Activated T-helper 1 cell treated with anti-CD3 and anti-CD28 coated beads, Interleukin-12 subunit alpha, Interleukin-12 subunit beta, Interleukin-2, Interleukin-4 antibody, amounts not matched to agents 30 ng/mL and 10 ng/mL and 1 ng/mL, durations not matched to agents 14 hours and 24 hours and 36 hours (primary cell): ENCODE results near the gene MRM3. TPM values are rescaled to one million over a fixed set of nuclear protein-coding genes. Genes with fewer than 3 reads are reported as not detected.
"Not testable (repeated sequence)": the region's sequence is repeated elsewhere in the genome, so short reads cannot be mapped to it uniquely, and the experiment has no call there.

Experiments
- DNase-seq: peaks from one replicate; pipeline ENCODE4 v3.0.0; 2021; ENCODE audit warnings: low spot score
- H3K27ac Mint-ChIP-seq: one replicate; pipeline ENCODE4 v1.8.0; 2021; ENCODE audit warnings: mild to moderate bottlenecking, mixed read lengths
- H3K27me3 Mint-ChIP-seq: one replicate; pipeline ENCODE4 v1.8.0; 2022; ENCODE audit warnings: mild to moderate bottlenecking, moderate library complexity, mixed read lengths; ENCODE audit not compliant: insufficient read depth
- H3K36me3 Mint-ChIP-seq: one replicate; pipeline ENCODE4 v1.8.0; 2021; ENCODE audit warnings: low read depth, mixed read lengths
- H3K4me1 Mint-ChIP-seq: one replicate; pipeline ENCODE4 v1.8.0; 2021; ENCODE audit warnings: low read depth, mixed read lengths
- H3K4me3 Mint-ChIP-seq: one replicate; pipeline ENCODE4 v1.8.0; 2021; ENCODE audit warnings: mild to moderate bottlenecking, moderate library complexity, mixed read lengths
- H3K9me3 Mint-ChIP-seq: one replicate; pipeline ENCODE4 v1.8.0; 2021; ENCODE audit warnings: mixed read lengths
- intact Hi-C: fragments of 100-400 bp; cut with micrococcal nuclease; formaldehyde crosslinking; loops from one replicate; pipeline ENCODE4 v1.15.1; 2024
- total RNA-seq: library from RNA; stranded (reverse); gene quantifications from 2 replicates; pipeline ENCODE4 v1.2.3, GENCODE V29; 2022

Gene MRM3
- total RNA-seq, 1 donor from 2014 or later, result 32.0 TPM

DNA sequence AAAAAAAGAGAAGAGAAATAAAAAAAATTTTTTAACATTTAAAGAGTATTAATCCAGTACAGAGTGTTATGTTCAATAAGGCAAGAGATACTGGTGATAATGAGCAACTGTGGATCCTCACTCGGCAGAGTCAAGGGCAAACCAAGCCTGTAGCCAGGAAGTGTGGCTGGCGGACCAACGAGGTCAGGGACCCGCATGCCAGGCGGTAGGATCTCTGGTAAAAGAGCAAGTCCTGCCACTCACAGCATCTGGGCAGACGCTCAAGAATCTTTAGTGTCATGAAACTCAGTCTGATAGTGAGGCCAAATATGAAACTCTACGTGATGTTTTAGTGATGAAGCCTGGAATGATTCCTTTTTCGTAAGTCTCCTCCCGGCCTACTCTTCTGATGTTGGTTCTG lies 21.8 kb upstream of the MRM3 start:
- H3K4me3 Mint-ChIP-seq, result no peak overlapping the region
- no peaks in the 10 kb centered on the region for H3K4me1 Mint-ChIP-seq
- no peaks in the 10 kb centered on the region for H3K9me3 Mint-ChIP-seq
- intact Hi-C loops, result no loop called here
- peaks cover 43% of the 10 kb centered on the region for H3K36me3 Mint-ChIP-seq
- no peak overlapping the region for H3K27ac Mint-ChIP-seq
- DNase-seq, result no peak
- no peaks in the 10 kb centered on the region for H3K27me3 Mint-ChIP-seq

DNA sequence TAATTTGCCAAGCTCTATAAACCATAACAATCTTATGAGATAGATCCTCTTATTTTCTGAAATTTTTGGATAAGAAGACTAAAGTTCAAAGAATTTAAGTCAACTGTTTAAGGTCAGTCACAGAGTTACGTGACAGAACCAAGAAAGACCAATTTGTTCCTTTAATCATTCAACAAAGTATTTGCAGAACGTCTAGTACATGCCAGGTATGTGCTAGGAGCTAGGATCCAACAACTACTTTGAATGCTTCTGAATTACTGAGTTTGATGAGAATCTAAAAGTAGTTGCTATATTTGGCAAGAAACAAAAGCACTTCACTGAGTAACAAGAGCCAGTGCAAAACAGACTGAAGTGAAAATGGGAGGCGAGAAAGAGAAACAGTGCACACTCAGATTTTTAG lies 15.1 kb upstream of the MRM3 start:
- Mint-ChIP-seq H3K9me3 (no peaks in the 10 kb centered on the region), H3K36me3 (peaks cover 44% of the 10 kb centered on the region), H3K27me3 (no peaks in the 10 kb centered on the region), H3K27ac (peak overlapping the region; percentile 15), H3K4me1 (no peaks in the 10 kb centered on the region), H3K4me3 (no peak overlapping the region)
- DNase-seq, result no peak
- intact Hi-C loops, result no loop called here

DNA sequence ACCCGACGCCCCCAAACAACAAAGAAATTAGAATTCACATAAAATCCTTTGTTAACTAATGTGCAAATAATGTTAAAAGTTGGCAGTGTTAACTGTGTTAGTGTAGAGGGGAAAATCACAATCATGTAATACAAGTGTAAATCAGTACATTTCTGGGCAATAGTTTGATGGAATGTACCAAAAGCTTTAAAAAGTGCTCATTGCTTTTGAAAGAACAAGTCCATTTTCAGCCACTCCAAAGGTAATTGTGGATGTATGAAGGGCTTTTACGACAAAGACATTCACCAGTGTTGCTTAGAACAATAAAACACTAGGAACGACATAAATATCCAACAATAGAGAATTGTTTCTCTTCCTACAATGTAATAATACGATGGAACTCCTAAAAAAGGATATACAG lies 9.1 kb upstream of the MRM3 start:
- no peak for DNase-seq
- Mint-ChIP-seq H3K36me3 (peaks cover 70% of the 10 kb centered on the region), H3K9me3 (no peaks in the 10 kb centered on the region), H3K27ac (peak overlapping the region; percentile 40), H3K27me3 (no peaks in the 10 kb centered on the region), H3K4me3 (no peak overlapping the region), H3K4me1 (peaks cover 25% of the 10 kb centered on the region)
- intact Hi-C loops, result loop anchor here (1.0 to 2.0 kb wide), 2 partner anchors 9 to 20 kb away; partner anchors contain the start of genes GEMIN4, GLOD4 and MRM3

- H3K27ac Mint-ChIP-seq, result peak overlapping the region; percentile 92
- peaks cover 25% of the 10 kb centered on the region for H3K4me1 Mint-ChIP-seq
- H3K4me3 Mint-ChIP-seq, result peak overlapping the region; percentile 52
- H3K27me3 Mint-ChIP-seq, result no peaks in the 10 kb centered on the region
- DNase-seq, result no peak
- H3K36me3 Mint-ChIP-seq, result peaks cover 72% of the 10 kb centered on the region
- intact Hi-C loops, result loop anchor here (1.0 to 2.0 kb wide), 2 partner anchors 9 to 21 kb away; partner anchors contain the start of genes GEMIN4, GLOD4 and MRM3
- no peaks in the 10 kb centered on the region for H3K9me3 Mint-ChIP-seq
Observed at GRCh38 chr17:773467-774312, 8.5 kb upstream of the MRM3 start.

DNA sequence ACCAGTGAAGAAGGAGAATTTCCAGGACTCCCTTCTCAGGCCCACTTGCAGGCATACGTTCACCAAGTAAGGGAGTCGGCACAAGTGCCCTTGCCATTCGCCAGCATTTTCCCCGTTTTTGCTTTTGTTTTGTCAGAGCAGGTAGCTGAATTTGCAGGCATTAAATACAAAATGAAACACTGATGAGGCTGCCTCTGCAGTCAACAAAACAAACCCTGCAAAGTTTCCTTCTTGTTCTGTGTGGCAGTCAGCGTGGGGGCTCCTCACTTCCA lies 7.9 kb upstream of the MRM3 start:
- H3K27ac Mint-ChIP-seq, result peak overlapping the region; percentile 92
- H3K4me1 Mint-ChIP-seq, result peaks cover 25% of the 10 kb centered on the region
- intact Hi-C loops, result no loop called here
- no peaks in the 10 kb centered on the region for H3K9me3 Mint-ChIP-seq
- no peaks in the 10 kb centered on the region for H3K27me3 Mint-ChIP-seq
- peak overlapping the region; percentile 52 for H3K4me3 Mint-ChIP-seq
- no peak for DNase-seq
- peaks cover 71% of the 10 kb centered on the region for H3K36me3 Mint-ChIP-seq

DNA sequence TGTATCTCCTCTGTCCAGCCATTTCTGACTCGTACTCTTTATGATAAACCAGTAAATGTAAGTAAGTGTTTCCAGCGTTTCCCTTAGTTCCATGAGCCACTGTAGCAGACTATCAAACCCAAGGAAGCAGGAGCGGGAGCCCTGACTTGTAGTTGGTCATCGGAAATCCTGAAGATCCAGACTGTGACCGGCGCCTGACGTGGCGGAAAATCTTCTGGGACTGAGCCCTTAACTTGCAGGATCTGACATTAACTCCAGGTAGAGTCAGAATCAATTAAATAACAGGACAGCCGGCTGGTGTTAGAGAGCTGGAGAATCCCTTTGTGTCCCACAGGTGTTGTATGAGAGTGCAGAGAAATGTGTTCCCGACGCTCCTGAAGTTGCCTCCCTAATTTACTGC lies 4.1 kb upstream of the MRM3 start:
- Mint-ChIP-seq H3K27me3 (no peaks in the 10 kb centered on the region), H3K27ac (no peak overlapping the region), H3K36me3 (peaks cover 50% of the 10 kb centered on the region), H3K4me1 (peaks cover 39% of the 10 kb centered on the region), H3K9me3 (no peaks in the 10 kb centered on the region), H3K4me3 (no peak overlapping the region)
- no peak for DNase-seq
- intact Hi-C loops, result no loop called here

DNA sequence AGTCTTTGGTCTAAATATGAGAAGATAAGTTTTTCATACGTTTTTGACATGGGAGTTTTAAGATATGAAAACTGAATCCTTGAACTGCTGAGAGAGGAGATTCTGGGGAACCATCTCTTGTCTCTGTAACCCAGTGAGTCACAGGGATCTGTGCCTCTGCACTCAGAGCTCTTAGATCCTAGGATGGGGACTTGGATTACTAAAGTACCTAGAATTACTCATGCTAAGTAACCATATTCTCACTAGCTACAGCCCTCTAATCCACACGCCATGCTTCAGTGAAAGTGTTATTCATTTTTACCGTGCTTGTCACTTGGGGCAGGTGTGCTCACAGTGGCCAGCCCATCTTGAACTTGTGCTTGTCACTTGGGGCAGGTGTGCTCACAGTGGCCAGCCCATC lies 2.0 kb downstream of the MRM3 start:
- no peak for DNase-seq
- H3K9me3 Mint-ChIP-seq, result no peaks in the 10 kb centered on the region

GRCh38 chr17:785901-786300 lies 3.7 kb downstream of the MRM3 start:
- H3K27me3 Mint-ChIP-seq, H3K27ac Mint-ChIP-seq, H3K9me3 Mint-ChIP-seq, DNase-seq, intact Hi-C loops, H3K4me3 Mint-ChIP-seq: not testable (repeated sequence)
- Mint-ChIP-seq H3K36me3 (peaks cover 18% of the 10 kb centered on the region), H3K4me1 (peaks cover 32% of the 10 kb centered on the region)

More for the DNA sequence above, 2.0 kb downstream of the MRM3 start:
- intact Hi-C loops, result loop anchor here (5.0 kb wide), 1 partner anchor 72 kb away; the partner anchor contains the start of gene VPS53
- Mint-ChIP-seq H3K27ac (no peak overlapping the region), H3K4me3 (peak overlapping the region; percentile 97), H3K4me1 (peaks cover 37% of the 10 kb centered on the region), H3K27me3 (no peaks in the 10 kb centered on the region), H3K36me3 (peaks cover 19% of the 10 kb centered on the region)

- intact Hi-C loops, result no loop called here
- no peak for DNase-seq
- no peaks in the 10 kb centered on the region for H3K27me3 Mint-ChIP-seq
- peaks cover 24% of the 10 kb centered on the region for H3K4me1 Mint-ChIP-seq
- H3K9me3 Mint-ChIP-seq, result no peaks in the 10 kb centered on the region
- H3K4me3 Mint-ChIP-seq, result no peak overlapping the region
- no peak overlapping the region for H3K27ac Mint-ChIP-seq
- peaks cover 24% of the 10 kb centered on the region for H3K36me3 Mint-ChIP-seq
Observed at GRCh38 chr17:787641-788221, 5.6 kb downstream of the MRM3 start.

DNA sequence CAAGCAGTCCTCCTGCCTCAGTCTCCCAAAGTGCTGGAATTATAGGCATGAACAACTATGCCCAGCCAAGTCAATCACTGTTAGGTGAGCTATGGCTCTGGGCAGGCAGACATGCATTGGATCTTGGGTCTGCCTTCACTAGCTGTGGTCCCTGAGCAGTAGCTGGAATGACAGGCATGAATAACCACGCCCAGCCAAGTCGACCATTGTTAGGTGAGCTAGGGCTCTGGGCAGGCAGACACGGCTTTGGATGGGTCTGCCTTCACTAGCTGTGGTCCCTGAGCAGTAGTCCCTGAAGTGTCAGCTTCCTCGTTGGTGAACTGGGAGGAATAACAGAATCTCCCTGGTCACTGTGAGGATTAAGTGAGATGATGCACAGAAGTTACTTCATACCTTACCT lies 6.4 kb downstream of the MRM3 start:
- intact Hi-C loops, result no loop called here
- no peak overlapping the region for H3K27ac Mint-ChIP-seq
- DNase-seq, result no peak
- no peak overlapping the region for H3K4me3 Mint-ChIP-seq
- H3K4me1 Mint-ChIP-seq, result peaks cover 16% of the 10 kb centered on the region
- no peaks in the 10 kb centered on the region for H3K27me3 Mint-ChIP-seq
- H3K36me3 Mint-ChIP-seq, result peaks cover 27% of the 10 kb centered on the region
- no peaks in the 10 kb centered on the region for H3K9me3 Mint-ChIP-seq

DNA sequence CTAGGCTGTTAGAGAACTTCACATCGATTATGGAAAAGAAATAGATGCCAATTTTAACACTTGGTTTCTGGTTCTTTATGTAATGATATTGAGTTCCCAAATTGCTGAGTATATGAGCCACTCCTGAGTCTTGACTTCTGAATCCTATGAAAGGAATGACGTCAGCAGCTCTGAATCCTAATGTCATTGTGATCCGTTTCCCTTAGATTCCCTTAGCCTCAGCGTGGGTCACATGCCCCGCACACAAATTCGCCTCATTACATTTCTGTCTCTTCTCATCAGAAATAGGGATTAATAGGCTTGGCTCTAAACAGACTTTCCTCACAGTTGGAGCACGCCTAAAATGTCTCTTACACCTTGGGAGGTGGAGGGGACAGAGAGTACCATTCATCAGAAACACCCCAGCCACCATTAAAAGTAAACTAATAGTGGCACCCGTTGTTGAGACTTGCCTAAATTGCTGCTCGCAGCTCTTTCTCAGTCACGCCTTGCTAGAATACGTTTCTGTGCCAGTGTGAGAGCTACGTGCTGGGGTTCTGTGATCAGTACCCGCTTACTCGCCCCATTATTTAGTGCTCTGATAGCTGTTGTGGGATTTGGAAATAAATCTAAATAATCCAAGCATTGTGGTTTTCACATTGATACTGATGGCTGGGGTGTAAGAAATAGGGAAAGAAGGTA lies 7.1 kb downstream of the MRM3 start:
- intact Hi-C loops, result no loop called here
- DNase-seq, result no peak
- H3K27me3 Mint-ChIP-seq, result no peaks in the 10 kb centered on the region
- H3K9me3 Mint-ChIP-seq, result no peaks in the 10 kb centered on the region
- peaks cover 8% of the 10 kb centered on the region for H3K4me1 Mint-ChIP-seq
- no peak overlapping the region for H3K4me3 Mint-ChIP-seq
- H3K27ac Mint-ChIP-seq, result no peak overlapping the region
- H3K36me3 Mint-ChIP-seq, result peaks cover 24% of the 10 kb centered on the region

DNA sequence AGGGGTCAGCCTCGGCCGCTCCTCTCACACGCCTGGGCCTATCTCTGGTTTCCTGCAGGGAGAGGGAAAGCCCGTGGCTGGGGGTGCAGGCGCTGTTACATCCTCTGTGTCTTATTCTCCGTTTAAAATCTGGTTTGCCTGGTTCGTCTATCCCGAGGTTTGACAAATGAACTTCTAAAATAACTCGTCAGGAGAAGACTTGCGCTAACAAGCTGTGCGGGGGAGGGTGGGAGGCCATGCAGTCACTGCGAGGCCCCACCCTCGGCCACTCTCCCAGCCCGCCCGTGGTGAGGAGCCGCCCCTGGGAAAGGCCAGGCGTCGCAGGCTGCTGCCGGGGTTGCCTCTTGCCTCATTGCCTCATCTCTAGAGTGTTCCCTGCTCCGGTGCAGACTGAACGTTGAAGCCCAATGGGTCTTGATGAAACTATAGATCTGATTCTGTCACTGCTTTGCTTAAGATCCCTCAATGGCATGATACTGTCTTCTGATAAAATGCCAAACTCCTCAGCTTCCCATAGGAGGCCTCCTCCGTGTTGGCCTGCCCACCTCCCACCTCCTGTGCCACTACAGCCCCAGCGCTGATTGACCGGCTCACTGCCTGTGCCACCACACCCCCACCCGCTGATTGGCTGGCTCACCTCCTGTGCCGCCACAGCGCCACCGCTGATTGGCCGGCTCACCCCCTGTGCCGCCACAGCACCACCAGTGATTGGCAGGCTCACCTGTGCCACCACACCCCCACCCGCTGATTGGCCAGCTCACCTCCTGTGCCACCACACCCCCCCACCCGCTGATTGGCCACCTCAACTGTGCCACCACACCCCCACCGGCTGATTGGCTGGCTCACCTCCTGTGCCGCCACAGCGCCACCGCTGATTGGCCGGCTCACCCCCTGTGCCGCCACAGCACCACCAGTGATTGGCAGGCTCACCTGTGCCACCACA lies 8.0 kb downstream of the MRM3 start:
- DNase-seq, H3K9me3 Mint-ChIP-seq, H3K27ac Mint-ChIP-seq, H3K27me3 Mint-ChIP-seq, H3K4me1 Mint-ChIP-seq, intact Hi-C loops, H3K4me3 Mint-ChIP-seq: not testable (repeated sequence)
- H3K36me3 Mint-ChIP-seq, result peaks cover 22% of the 10 kb centered on the region
